HEK293 (cell line): ENCODE data around the gene CRISP2.

Experiments
- CTCF ChIA-PET: fragments of 350-600 bp; formaldehyde crosslinking; extraction: SDS; loops from one replicate; lab custom pipeline; 2021; ENCODE audit warnings: antibody characterized with exemption; lab: Yijun Ruan, JAX
- POLR2A ChIA-PET: fragments of 300-600 bp; formaldehyde crosslinking; extraction: SDS; loops from one replicate; lab custom pipeline; 2020; ENCODE audit warnings: antibody characterized with exemption, inconsistent platforms; lab: Yijun Ruan, JAX
- H3K27ac ChIP-seq: fragments of 200-500 bp; sonication (Bioruptor generic); 2 replicates; pipeline ENCODE4 v1.5.1; 2014; ENCODE audit warnings: low read depth, low read length, control low read depth, inconsistent platforms; ENCODE audit errors: extremely low read depth
- H3K36me3 ChIP-seq, 2 experiments: fragments of 200-500 bp in 1 of 2; sonication (Bioruptor generic) in 1 of 2; 1 replicate in 1 of 2; 2 replicates in 1 of 2; pipeline ENCODE4 v1.5.1; 2014 to 2017; ENCODE audit warnings: inconsistent platforms in 2 of 2, low read length in 2 of 2; ENCODE audit not compliant: control insufficient read depth in 2 of 2, insufficient read depth in 1 of 2
- H3K4me1 ChIP-seq: fragments of 200-500 bp; sonication (Bioruptor generic); 2 replicates; pipeline ENCODE4 v1.5.1; 2014; ENCODE audit warnings: mild to moderate bottlenecking, low read length, inconsistent platforms; ENCODE audit not compliant: control insufficient read depth, insufficient read depth
- H3K4me3 ChIP-seq: 2 replicates; pipeline ENCODE4 v1.5.1; 2011; ENCODE audit warnings: low read depth, mild to moderate bottlenecking, control low read depth, low read length, moderate library complexity
- H3K9me3 ChIP-seq: fragments of 200-500 bp; sonication (Bioruptor generic); 2 replicates; pipeline ENCODE4 v1.5.1; 2014; ENCODE audit warnings: low read depth, low read length, inconsistent platforms; ENCODE audit not compliant: control insufficient read depth, insufficient read depth
- ATF2 ChIP-seq: fragments of 450-650 bp; formaldehyde crosslinking; IDR thresholded peaks from 2 replicates; pipeline ENCODE4 v1.5.1; 2016; ENCODE audit warnings: missing biosample characterization, missing genetic modification characterization, low read depth
- ELK4 ChIP-seq: IDR thresholded peaks from 2 replicates; pipeline ENCODE4 v1.6.1; 2011; ENCODE audit warnings: mild to moderate bottlenecking, low read depth, low read length, borderline replicate concordance
- HIC1 ChIP-seq: fragments of 450-650 bp; formaldehyde crosslinking; IDR thresholded peaks from 2 replicates; pipeline ENCODE4 v1.5.1; 2016; ENCODE audit warnings: missing biosample characterization, missing genetic modification characterization
- IKZF3 ChIP-seq: fragments of 450-650 bp; IDR thresholded peaks from 2 replicates; pipeline ENCODE4 v1.5.0; 2018; ENCODE audit warnings: missing biosample characterization, mild to moderate bottlenecking, missing genetic modification characterization, moderate library complexity
- OVOL3 ChIP-seq: fragments of 450-650 bp; formaldehyde crosslinking; IDR thresholded peaks from 2 replicates; pipeline ENCODE4 v1.5.1; 2016; ENCODE audit warnings: missing biosample characterization, missing genetic modification characterization
- PRDM6 ChIP-seq: fragments of 450-650 bp; formaldehyde crosslinking; IDR thresholded peaks from 2 replicates; pipeline ENCODE4 v1.5.1; 2017; ENCODE audit warnings: missing biosample characterization, missing genetic modification characterization
- SP2 ChIP-seq: fragments of 450-650 bp; formaldehyde crosslinking; IDR thresholded peaks from 2 replicates; pipeline ENCODE4 v1.5.1; 2016; ENCODE audit warnings: missing biosample characterization, missing genetic modification characterization
- ZBTB20 ChIP-seq: fragments of 450-650 bp; formaldehyde crosslinking; IDR thresholded peaks from 2 replicates; pipeline ENCODE4 v1.5.1; 2016; ENCODE audit warnings: missing biosample characterization, missing genetic modification characterization
- ZNF184 ChIP-seq: fragments of 450-650 bp; IDR thresholded peaks from 2 replicates; pipeline ENCODE4 v1.5.1; 2018; ENCODE audit warnings: missing biosample characterization, mild to moderate bottlenecking, missing genetic modification characterization
- ZNF2 ChIP-seq: fragments of 450-650 bp; formaldehyde crosslinking; IDR thresholded peaks from 2 replicates; pipeline ENCODE4 v1.5.1; 2016; ENCODE audit warnings: missing biosample characterization, missing genetic modification characterization
- ZNF202 ChIP-seq: fragments of 450-650 bp; formaldehyde crosslinking; IDR thresholded peaks from 2 replicates; pipeline ENCODE4 v1.5.1; 2016; ENCODE audit warnings: missing biosample characterization, missing genetic modification characterization, borderline replicate concordance
- ZNF223 ChIP-seq: fragments of 450-650 bp; formaldehyde crosslinking; IDR thresholded peaks from 2 replicates; pipeline ENCODE4 v1.5.1; 2016; ENCODE audit warnings: missing biosample characterization, missing genetic modification characterization
- ZNF341 ChIP-seq: fragments of 450-650 bp; formaldehyde crosslinking; IDR thresholded peaks from 2 replicates; pipeline ENCODE4; 2016; ENCODE audit warnings: low read depth, missing biosample characterization, missing genetic modification characterization
- ZNF37A ChIP-seq: fragments of 450-650 bp; IDR thresholded peaks from 2 replicates; pipeline ENCODE4 v1.5.1; 2018; ENCODE audit warnings: missing biosample characterization, missing genetic modification characterization
- ZNF426 ChIP-seq: fragments of 450-650 bp; formaldehyde crosslinking; IDR thresholded peaks from 2 replicates; pipeline ENCODE4 v1.5.1; 2017; ENCODE audit warnings: missing biosample characterization, missing genetic modification characterization, mild to moderate bottlenecking, inconsistent platforms, moderate library complexity
- ZNF623 ChIP-seq: fragments of 450-650 bp; formaldehyde crosslinking; IDR thresholded peaks from 2 replicates; pipeline ENCODE4 v1.5.1; 2016; ENCODE audit warnings: missing biosample characterization, missing genetic modification characterization
- ZNF626 ChIP-seq: fragments of 450-650 bp; sonication (Bioruptor Pico); formaldehyde crosslinking; IDR thresholded peaks from 2 replicates; pipeline ENCODE4 v1.5.1; 2018; ENCODE audit warnings: missing biosample characterization, missing genetic modification characterization, inconsistent platforms
- ZNF677 ChIP-seq: fragments of 450-650 bp; IDR thresholded peaks from 2 replicates; pipeline ENCODE4 v1.5.0; 2018; ENCODE audit warnings: missing biosample characterization, mild to moderate bottlenecking, missing genetic modification characterization, moderate library complexity
- ZNF692 ChIP-seq: fragments of 450-650 bp; formaldehyde crosslinking; IDR thresholded peaks from 2 replicates; pipeline ENCODE4 v1.5.1; 2016; ENCODE audit warnings: missing biosample characterization, missing genetic modification characterization
- ZNF704 ChIP-seq: fragments of 450-650 bp; formaldehyde crosslinking; IDR thresholded peaks from 2 replicates; pipeline ENCODE4 v1.5.1; 2016; ENCODE audit warnings: missing biosample characterization, missing genetic modification characterization
- ZNF830 ChIP-seq: fragments of 450-650 bp; IDR thresholded peaks from 2 replicates; pipeline ENCODE4 v1.5.0; 2018; ENCODE audit warnings: missing biosample characterization, missing genetic modification characterization, low read depth, mild to moderate bottlenecking, moderate library complexity
- TF ChIP-seq, protein P1 (sequence below): fragments of 450-650 bp; formaldehyde crosslinking; IDR thresholded peaks from 2 replicates; pipeline ENCODE4 v1.5.1; 2016; ENCODE audit warnings: missing biosample characterization, missing genetic modification characterization
- TF ChIP-seq, protein P2 (sequence below): fragments of 450-650 bp; formaldehyde crosslinking; IDR thresholded peaks from 2 replicates; pipeline ENCODE4; 2016; ENCODE audit warnings: missing biosample characterization, missing genetic modification characterization

CRISP2 gene

GRCh38 chr6:49736017-49736508 lies 22.7 kb upstream of the CRISP2 start (continued):
- TF ChIP-seq ZNF692, result no peak
- TF ChIP-seq ZBTB20 (tag by site-specific recombination), result no peak
- TF ChIP-seq ZNF623 (tag by site-specific recombination), result no peak
- TF ChIP-seq SP2 (tag by site-specific recombination), result no peak
- TF ChIP-seq ZNF2 (tag by site-specific recombination), result no peak
- TF ChIP-seq ZNF341 (tag by site-specific recombination), result no peak
- TF ChIP-seq ZNF704 (tag by site-specific recombination), result no peak
- TF ChIP-seq ZNF202, result no peak

DNA sequence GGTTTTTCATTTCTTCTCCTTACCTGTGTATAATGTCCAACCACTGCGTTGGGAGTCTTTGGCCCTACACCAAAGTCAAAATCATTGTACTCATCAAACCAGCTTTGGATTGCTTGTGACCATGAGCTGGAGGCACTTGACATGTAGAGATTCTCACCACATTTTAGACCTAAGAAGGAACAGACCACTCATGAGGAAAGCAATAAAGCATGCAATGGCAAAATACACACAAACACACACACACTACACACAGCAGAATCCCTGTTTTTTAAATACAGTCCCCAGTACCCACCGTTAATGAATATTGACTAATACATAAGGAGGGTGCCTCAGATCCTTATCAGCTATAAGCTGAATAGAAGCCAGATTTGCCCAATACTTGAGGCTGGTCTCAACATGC lies 20.3 kb upstream of the CRISP2 start:
- no peaks in the 10 kb centered on the region for H3K9me3 ChIP-seq
- H3K36me3 ChIP-seq, result no peaks in the 10 kb centered on the region
- H3K27ac ChIP-seq, result no peak overlapping the region
- no peak overlapping the region for H3K4me3 ChIP-seq
- H3K4me1 ChIP-seq, result no peaks in the 10 kb centered on the region
- ChIA-PET POLR2A (no interaction called here), CTCF (interaction anchor here (0.6 to 1.8 kb wide), 3 partner anchors 83 to 285 kb away, joined by 3 to 5 read pairs (median 4); no protein-coding TSS in a partner anchor)
- TF ChIP-seq ZNF37A (tag by site-specific recombination), result no peak
- TF ChIP-seq, protein P1, sequence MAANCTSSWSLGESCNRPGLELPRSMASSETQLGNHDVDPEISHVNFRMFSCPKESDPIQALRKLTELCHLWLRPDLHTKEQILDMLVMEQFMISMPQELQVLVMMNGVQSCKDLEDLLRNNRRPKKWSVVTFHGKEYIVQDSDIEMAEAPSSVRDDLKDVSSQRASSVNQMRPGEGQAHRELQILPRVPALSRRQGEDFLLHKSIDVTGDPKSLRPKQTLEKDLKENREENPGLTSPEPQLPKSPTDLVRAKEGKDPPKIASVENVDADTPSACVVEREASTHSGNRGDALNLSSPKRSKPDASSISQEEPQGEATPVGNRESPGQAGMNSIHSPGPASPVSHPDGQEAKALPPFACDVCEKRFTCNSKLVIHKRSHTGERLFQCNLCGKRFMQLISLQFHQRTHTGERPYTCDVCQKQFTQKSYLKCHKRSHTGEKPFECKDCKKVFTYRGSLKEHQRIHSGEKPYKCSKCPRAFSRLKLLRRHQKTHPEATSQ (tag by site-specific recombination), result no peak
- no peak for TF ChIP-seq ATF2 (tag by site-specific recombination)
- TF ChIP-seq ZNF830 (tag by site-specific recombination), result no peak
- no peak for TF ChIP-seq ZNF426
- no peak for TF ChIP-seq PRDM6
- TF ChIP-seq, protein P2, sequence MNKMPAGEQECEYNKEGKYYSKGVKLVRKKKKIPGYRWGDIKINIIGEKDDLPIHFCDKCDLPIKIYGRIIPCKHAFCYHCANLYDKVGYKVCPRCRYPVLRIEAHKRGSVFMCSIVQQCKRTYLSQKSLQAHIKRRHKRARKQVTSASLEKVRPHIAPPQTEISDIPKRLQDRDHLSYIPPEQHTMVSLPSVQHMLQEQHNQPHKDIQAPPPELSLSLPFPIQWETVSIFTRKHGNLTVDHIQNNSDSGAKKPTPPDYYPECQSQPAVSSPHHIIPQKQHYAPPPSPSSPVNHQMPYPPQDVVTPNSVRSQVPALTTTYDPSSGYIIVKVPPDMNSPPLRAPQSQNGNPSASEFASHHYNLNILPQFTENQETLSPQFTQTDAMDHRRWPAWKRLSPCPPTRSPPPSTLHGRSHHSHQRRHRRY (tag by site-specific recombination), result no peak
- TF ChIP-seq ELK4, result no peak
- no peak for TF ChIP-seq ZNF704 (tag by site-specific recombination)
- TF ChIP-seq ZNF626 (tag by site-specific recombination), result no peak
- no peak for TF ChIP-seq ZNF677 (tag by site-specific recombination)
- no peak for TF ChIP-seq OVOL3 (tag by site-specific recombination)
- no peak for TF ChIP-seq ZNF341 (tag by site-specific recombination)
- TF ChIP-seq ZNF223 (tag by site-specific recombination), result no peak
- TF ChIP-seq ZNF184 (tag by site-specific recombination), result no peak
- TF ChIP-seq HIC1 (tag by site-specific recombination), result no peak
- no peak for TF ChIP-seq IKZF3 (tag by site-specific recombination)
